CD4-positive, alpha-beta T cell (primary cell): Measurements from ENCODE around the gene TBC1D14. TPM values are rescaled to one million over a fixed set of nuclear protein-coding genes. Genes with fewer than 3 reads are reported as not detected.

ENCODE experiments used
- ATAC-seq: fragments of 200-7000 bp; cut with Tn5 transposase; one replicate; pipeline ENCODE4 v1.10.0; 2022; ENCODE audit warnings: mild to moderate bottlenecking; ENCODE audit not compliant: poor library complexity
- CTCF ChIA-PET: fragments of 350-600 bp; sonication (Branson Sonifier 250); formaldehyde crosslinking; loops from one replicate; lab custom pipeline; 2021; ENCODE audit warnings: antibody characterized with exemption, inconsistent platforms; lab: Charles Lee
- POLR2A ChIA-PET: fragments of 350-600 bp; sonication (Branson Sonifier 250); formaldehyde crosslinking; loops from one replicate; lab custom pipeline; 2021; ENCODE audit warnings: antibody characterized with exemption, inconsistent platforms; lab: Charles Lee
- DNase-seq, 14 experiments: peaks; one replicate each; pipeline ENCODE4 v3.0.0-alpha.2; 2013 to 2020; ENCODE audit warnings: mixed read lengths in 2 of 14
- H3K27ac ChIP-seq, 2 donors: one replicate each; pipeline versions ENCODE4 v1.5.1 to v1.7.0; 2013; ENCODE audit warnings: low read length in 2 of 2, low read depth in 1 of 2, mild to moderate bottlenecking in 1 of 2
- H3K27me3 ChIP-seq, 2 experiments: 1 replicate in 1 of 2; 2 replicates in 1 of 2; pipeline versions ENCODE4 v1.6.1 to v1.7.0; 2013; ENCODE audit warnings: low read length in 2 of 2, control low read depth in 1 of 2, mild to moderate bottlenecking in 1 of 2, moderate library complexity in 1 of 2; ENCODE audit not compliant: insufficient read depth in 2 of 2, control insufficient read depth in 1 of 2
- H3K36me3 ChIP-seq: one replicate; pipeline ENCODE4 v1.6.1; 2013; ENCODE audit warnings: low read length, control low read depth; ENCODE audit not compliant: insufficient read depth
- H3K4me1 ChIP-seq: one replicate; pipeline ENCODE4 v1.6.1; 2013; ENCODE audit warnings: low read length, control low read depth; ENCODE audit not compliant: insufficient read depth
- H3K4me3 ChIP-seq: one replicate; pipeline ENCODE4 v1.5.1; 2013; ENCODE audit warnings: mild to moderate bottlenecking, low read length, moderate library complexity
- H3K9me3 ChIP-seq, 2 experiments: 1 replicate in 1 of 2; 2 replicates in 1 of 2; pipeline versions ENCODE4 v1.6.1 to v1.7.0; 2013; ENCODE audit warnings: low read length in 2 of 2, mild to moderate bottlenecking in 2 of 2, control low read depth in 1 of 2, moderate library complexity in 1 of 2; ENCODE audit not compliant: control insufficient read depth in 1 of 2, insufficient read depth in 1 of 2
- H3K27ac Mint-ChIP-seq: one replicate; pipeline ENCODE4 v1.8.0; 2020; ENCODE audit warnings: mixed read lengths
- H3K27me3 Mint-ChIP-seq: one replicate; pipeline ENCODE4 v1.8.0; 2021; ENCODE audit warnings: mixed read lengths
- H3K36me3 Mint-ChIP-seq: one replicate; pipeline ENCODE4 v1.8.0; 2021; ENCODE audit warnings: low read depth, mixed read lengths
- H3K4me1 Mint-ChIP-seq: one replicate; pipeline ENCODE4 v1.8.0; 2021; ENCODE audit warnings: low read depth, mixed read lengths
- H3K4me3 Mint-ChIP-seq: one replicate; pipeline ENCODE4 v1.8.0; 2020; ENCODE audit warnings: mild to moderate bottlenecking, mixed read lengths
- H3K9me3 Mint-ChIP-seq: one replicate; pipeline ENCODE4 v1.8.0; 2020; ENCODE audit warnings: mixed read lengths
- CTCF ChIP-seq: fragments of 200-600 bp; IDR thresholded peaks from one replicate; pipeline ENCODE4 v1.8.0; 2022; ENCODE audit warnings: antibody characterized with exemption, mild to moderate bottlenecking
- intact Hi-C, 2 experiments: fragments of 100-400 bp; cut with DNase I in 1 of 2; cut with micrococcal nuclease in 1 of 2; formaldehyde crosslinking; loops; one replicate each; pipeline versions ENCODE4 v1.15.1 to v1.9.0; 2023 to 2025; cut with DNase I, micrococcal nuclease
- total RNA-seq, 174 experiments: library from RNA in 2 of 174; stranded (reverse) in 2 of 174; gene quantifications; one replicate each; pipeline ENCODE4 v1.2.3 and lab custom pipeline; 2021 to 2026

The TBC1D14 gene
- total RNA-seq, 2 experiments from 2014 or later = 31.2 to 34.1 TPM

DNA sequence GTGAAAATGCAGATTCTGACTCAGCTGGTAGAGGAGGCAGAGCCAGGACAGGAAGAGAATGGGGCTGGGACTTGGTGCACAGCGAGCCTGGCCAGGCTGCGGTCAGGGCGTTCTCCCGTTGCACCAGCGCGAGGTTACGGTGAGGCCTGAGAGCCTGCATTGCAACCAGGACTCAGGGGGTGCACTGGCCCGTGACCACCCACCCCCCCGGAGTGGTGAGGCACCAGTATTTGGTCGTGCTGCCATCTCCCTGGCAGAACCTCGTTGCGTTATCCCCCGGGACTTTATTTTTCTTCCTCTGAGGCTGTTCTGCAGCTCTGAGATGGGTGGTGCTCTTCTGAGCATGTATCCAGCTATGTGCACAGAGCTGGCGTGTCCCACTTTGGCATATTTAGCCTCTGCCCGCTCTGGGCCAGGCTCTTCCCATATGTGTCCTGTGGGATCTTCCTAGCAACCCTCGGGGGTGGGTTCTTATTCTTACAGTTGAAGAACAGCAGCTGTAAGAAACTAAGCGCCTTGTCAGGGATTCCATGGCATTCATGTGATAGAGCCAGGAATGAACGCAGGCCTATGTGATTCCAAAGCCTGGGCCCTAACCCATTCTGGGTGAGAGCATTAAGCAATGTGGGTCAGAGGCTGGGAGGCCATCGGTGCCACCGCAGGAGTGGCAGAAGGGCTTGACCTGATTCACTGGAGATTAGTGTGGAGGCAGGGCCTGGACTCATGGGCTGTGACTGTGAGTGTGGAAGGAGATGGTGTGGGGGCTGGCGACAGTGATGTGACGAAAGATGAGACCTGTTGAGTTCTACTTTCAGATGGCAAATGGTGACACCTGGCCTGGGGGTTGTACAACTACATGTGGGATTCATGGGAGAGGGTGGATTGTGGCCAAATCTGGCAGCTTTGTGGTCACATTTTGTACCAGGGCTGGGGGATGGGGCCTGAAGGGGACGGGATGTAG lies 136.6 kb downstream of the TBC1D14 start:
- no peaks in the 10 kb centered on the region for H3K9me3 Mint-ChIP-seq
- H3K4me3 ChIP-seq = no peak overlapping the region
- TF ChIP-seq CTCF = no peak
- peaks cover 0 to 10% of the 10 kb centered on the region in 2 experiments for H3K9me3 ChIP-seq
- H3K27ac Mint-ChIP-seq = peak overlapping the region; percentile 81
- CTCF ChIA-PET = no interaction called here
- peaks cover 70% of the 10 kb centered on the region for H3K4me1 Mint-ChIP-seq
- H3K4me3 Mint-ChIP-seq = peak overlapping the region; percentile 90
- H3K4me1 ChIP-seq = peaks cover 87% of the 10 kb centered on the region
- peaks cover 37% of the 10 kb centered on the region for H3K36me3 Mint-ChIP-seq
- ATAC-seq (no peak), DNase-seq (no peak)
- peaks cover 38% of the 10 kb centered on the region for H3K36me3 ChIP-seq
- POLR2A ChIA-PET = interaction anchor here (8.7 kb wide), 1 partner anchor 21 kb away, joined by 156 read pairs; the partner anchor contains the start of gene GRPEL1
- H3K27me3 Mint-ChIP-seq = no peaks in the 10 kb centered on the region
- intact Hi-C loops = no loop called here
- H3K27me3 ChIP-seq = no peaks in the 10 kb centered on the region
- no peak overlapping the region for H3K27ac ChIP-seq

- intact Hi-C loops = no loop called here
- TF ChIP-seq CTCF = no peak
- peaks cover 65% of the 10 kb centered on the region for H3K4me1 Mint-ChIP-seq
- H3K4me1 ChIP-seq = peaks cover 85% of the 10 kb centered on the region
- H3K27me3 ChIP-seq = no peaks in the 10 kb centered on the region
- no peak overlapping the region for H3K4me3 ChIP-seq
- H3K4me3 Mint-ChIP-seq = peak overlapping the region; percentile 42
- peak overlapping the region; percentile 57 for H3K27ac Mint-ChIP-seq
- no peak for DNase-seq
- ChIA-PET CTCF (no interaction called here), POLR2A (interaction anchor here (8.7 kb wide), 1 partner anchor 20 kb away, joined by 156 read pairs; the partner anchor contains the start of gene GRPEL1)
- H3K36me3 Mint-ChIP-seq = peaks cover 37% of the 10 kb centered on the region
- no peak overlapping the region for H3K27ac ChIP-seq
- H3K9me3 ChIP-seq = peaks cover 0 to 2% of the 10 kb centered on the region in 2 experiments
- no peaks in the 10 kb centered on the region for H3K9me3 Mint-ChIP-seq
- H3K27me3 Mint-ChIP-seq = no peaks in the 10 kb centered on the region
- H3K36me3 ChIP-seq = peaks cover 42% of the 10 kb centered on the region
- ATAC-seq = no peak
Observed at GRCh38 chr4:7046971-7047370, 137.3 kb downstream of the TBC1D14 start.

GRCh38 chr4:7048642-7049041 lies 139.0 kb downstream of the TBC1D14 start:
- H3K4me1 ChIP-seq = peaks cover 94% of the 10 kb centered on the region
- Mint-ChIP-seq H3K4me3 (peak overlapping the region; percentile 58), H3K9me3 (no peaks in the 10 kb centered on the region)

More at GRCh38 chr4:7048642-7049041, 139.0 kb downstream of the TBC1D14 start:
- no peak overlapping the region for H3K27ac Mint-ChIP-seq
- no peak overlapping the region for H3K4me3 ChIP-seq
- peaks cover 68% of the 10 kb centered on the region for H3K4me1 Mint-ChIP-seq
- TF ChIP-seq CTCF = no peak
- DNase-seq (no peak), ATAC-seq (no peak)
- H3K36me3 Mint-ChIP-seq = peaks cover 53% of the 10 kb centered on the region
- CTCF ChIA-PET = no interaction called here
- no peaks in the 10 kb centered on the region for H3K27me3 Mint-ChIP-seq
- no peak overlapping the region for H3K27ac ChIP-seq
- POLR2A ChIA-PET = interaction anchor here (0.5 to 8.7 kb wide), 2 partner anchors 19 to 330 kb away, joined by 3 to 156 read pairs; partner anchors contain the start of gene GRPEL1
- peaks cover 50% of the 10 kb centered on the region for H3K36me3 ChIP-seq
- no peaks in the 10 kb centered on the region for H3K27me3 ChIP-seq
- intact Hi-C loops = no loop called here
- H3K9me3 ChIP-seq = no peaks in the 10 kb centered on the region
